HG02759 (cell line): ENCODE measurements around the gene CNR2.
A peak's percentile ranks its signal among the peaks of the same experiment; 100 is the strongest.
"Not testable (repeated sequence)": the region's sequence is repeated elsewhere in the genome, so short reads cannot be mapped to it uniquely, and the experiment has no call there.

Experiments
- ATAC-seq: cut with Tn5 transposase; IDR thresholded peaks from one replicate; pipeline ENCODE4 v1.9.1; 2021; ENCODE audit warnings: mild to moderate bottlenecking, moderate library complexity; ENCODE audit not compliant: unreplicated experiment

The CNR2 gene

DNA sequence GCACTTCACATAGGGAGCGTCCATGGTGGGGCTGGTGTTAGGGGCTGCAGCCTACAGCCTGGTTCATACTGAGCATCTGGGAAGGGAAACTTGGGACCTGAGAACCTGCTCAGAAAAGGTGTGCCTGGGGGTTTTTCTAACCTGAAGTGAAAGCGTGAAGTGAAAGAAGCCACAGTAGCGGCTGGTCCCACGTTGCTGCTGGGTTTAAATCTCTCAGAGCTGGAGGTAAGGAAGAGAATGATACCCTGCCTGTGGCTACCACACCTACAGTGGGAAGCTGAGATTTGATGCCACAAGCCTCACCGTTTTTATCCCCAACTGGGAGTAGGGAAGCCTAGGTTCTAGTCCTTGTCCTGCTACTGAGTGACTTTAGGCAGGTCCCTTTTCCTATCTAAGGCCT is 24.1 kb downstream of the CNR2 start:
- ATAC-seq: no peak

DNA sequence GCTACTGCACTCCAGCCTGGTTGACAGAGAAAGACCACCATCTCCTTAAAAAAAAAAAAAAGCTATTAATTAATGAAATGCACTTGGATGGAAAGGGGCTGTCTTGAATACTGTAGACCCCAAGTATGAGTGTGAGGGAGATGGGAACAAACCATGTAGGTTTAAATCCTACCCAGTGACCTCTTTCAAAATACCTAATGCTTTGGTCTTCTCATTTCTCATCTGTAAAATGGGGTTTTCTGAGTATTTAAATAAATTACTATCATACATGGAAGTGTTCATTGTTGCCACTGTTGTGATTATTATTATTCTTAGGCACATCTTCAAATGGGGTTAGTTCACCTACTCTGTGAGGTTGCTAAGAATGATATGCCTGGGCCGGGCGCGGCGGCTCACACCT is 27.9 kb downstream of the CNR2 start:
- ATAC-seq: no peak

GRCh38 chr1:23882746-23883145 is 30.4 kb downstream of the CNR2 start:
- no peak for ATAC-seq

GRCh38 chr1:23879809-23880208 is 33.4 kb downstream of the CNR2 start:
- ATAC-seq: no peak

DNA sequence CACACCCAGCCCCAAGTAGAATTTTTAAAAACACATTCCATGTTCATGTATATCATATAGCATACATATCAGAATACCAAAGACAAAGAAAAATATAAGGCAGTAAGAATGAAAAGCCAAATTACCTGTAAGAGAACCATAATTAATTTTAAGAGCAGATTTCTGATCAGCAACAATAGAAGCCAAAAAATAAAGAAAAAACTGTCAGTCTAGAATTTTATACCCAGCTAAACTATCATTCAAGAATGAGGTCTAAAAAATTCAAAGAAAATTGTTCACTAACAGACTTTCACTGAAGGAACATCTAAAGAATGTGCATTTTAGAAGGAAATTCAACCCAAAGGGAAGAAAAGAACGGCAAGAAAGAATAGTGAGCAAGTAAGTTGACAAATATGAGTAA is 34.5 kb downstream of the CNR2 start:
- ATAC-seq: no peak

DNA sequence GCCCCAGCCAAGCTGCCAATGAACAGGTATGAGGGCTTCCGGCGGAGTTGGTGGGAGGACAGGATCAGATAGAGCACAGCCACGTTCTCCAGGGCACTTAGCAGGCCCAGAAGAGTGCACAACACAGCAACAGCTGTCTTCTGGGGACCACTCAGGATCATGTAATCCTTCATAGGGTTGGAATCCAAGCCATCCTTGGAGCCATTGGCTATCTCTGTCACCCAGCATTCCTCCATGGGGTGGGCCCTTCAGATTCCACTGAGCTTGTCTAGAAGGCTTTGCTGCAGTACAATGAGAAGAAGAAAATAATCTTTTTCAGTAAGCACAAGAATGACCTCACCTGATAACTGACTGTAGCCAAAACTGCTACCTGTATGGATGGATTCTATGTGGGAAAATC is 37.8 kb downstream of the CNR2 start:
- ATAC-seq: no peak

GRCh38 chr1:23872421-23872820 is 40.7 kb downstream of the CNR2 start:
- no peak for ATAC-seq

DNA sequence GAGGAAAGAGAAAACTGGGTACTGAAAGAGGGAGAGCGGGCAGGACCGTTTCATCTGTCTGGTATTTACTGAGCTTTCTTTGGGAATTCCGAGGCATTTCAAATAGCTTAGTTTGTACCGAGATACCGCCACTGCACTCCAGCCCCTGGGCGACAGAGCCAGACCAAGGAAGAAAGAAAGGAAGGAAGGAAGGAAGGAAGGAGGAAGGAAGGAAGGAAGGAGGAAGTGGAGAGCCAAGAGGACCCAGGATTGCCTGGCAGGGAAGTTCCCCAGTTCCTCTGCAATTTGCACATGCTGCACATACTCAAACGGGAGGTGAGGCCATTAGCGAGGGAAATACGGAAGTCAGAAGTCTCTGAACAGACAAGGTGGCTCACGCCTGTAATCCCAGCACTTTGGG is 44.1 kb downstream of the CNR2 start:
- ATAC-seq: no peak

DNA sequence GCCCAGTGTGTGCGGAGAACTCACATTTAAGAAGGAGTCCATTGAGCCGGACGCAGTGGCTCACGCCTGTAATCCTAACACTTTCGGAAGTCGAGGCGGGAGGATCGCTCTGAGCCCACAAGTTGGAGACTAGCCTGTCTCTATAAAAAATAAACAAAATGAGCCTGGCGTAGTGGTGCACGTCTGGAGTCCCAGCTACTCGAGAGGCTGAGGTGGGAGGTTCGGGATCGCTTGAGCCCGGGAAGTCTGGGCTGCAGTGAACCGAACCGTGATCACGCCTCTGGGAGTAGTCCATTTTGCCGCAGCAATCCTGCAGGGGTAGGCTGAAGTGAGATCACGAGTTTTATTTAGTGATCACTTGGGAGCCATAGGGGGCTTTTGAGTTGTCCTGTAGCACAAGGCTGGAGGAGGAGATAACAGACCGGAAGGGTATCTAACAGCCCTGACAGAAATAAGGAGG is 44.6 kb downstream of the CNR2 start:
- peak; percentile 5 for ATAC-seq

DNA sequence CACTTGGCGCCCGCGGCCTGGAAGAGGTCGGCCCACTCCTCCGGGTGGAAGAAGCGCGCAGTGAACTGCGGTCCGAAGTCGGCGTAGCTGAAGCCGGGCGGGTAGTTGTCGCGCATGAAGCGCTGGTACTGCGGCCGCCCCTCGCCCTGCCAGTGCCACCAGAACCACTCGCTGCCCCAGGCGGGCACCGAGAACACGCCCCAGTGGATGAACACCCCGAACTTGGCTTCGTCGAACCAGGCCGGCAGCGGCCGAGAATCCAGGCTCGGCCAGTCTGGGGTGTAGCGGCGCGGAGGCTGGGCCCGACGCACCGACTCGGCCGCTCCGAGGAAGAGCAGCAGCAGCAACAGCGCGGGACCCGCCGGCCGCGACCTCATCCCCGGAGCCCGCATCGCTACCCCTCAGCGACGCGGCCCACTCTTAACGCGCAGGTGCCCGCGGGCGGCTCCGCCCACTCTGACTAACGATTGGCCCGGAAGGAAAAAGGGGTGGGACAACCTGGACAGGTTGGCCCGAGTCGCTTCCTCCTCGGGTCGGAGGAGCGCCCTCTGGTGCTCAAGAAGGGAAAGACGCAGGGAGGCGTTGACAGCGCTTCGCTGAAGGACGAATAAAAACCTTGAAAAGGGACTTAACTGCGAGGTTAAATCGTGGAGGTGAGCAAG is 45.1 kb downstream of the CNR2 start, which contains the start of gene FUCA1:
TSS of gene FUCA1 (minus strand) at position 396 of the 662 bp plus-strand sequence. CDS start at position 392, 4 bp downstream.
- ATAC-seq: peak; percentile 89

DNA sequence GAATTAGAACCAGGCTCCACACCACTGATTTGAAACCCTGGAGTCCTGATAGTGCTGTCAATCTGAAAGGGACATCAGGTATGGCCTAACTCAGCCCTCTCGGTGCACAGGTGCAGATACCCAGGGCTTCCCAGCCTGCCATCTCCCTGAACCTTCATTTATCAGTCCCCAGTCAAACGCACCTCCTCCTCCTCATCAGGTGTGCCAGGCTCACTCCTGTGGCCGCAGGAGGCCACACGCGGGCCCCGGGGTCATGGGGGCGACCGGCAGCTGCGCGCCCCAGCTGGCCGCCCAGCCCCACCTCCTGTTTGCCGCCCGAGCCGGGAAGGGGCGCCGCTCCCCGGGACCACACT is 45.6 kb downstream of the CNR2 start:
- ATAC-seq: no peak

- ATAC-seq: no peak
Measured at GRCh38 chr1:23865543-23865930, 47.6 kb downstream of the CNR2 start.

GRCh38 chr1:23864801-23865542 is 48.2 kb downstream of the CNR2 start:
- no peak for ATAC-seq

- ATAC-seq: no peak
Measured at GRCh38 chr1:23862640-23863039, 50.5 kb downstream of the CNR2 start.

DNA sequence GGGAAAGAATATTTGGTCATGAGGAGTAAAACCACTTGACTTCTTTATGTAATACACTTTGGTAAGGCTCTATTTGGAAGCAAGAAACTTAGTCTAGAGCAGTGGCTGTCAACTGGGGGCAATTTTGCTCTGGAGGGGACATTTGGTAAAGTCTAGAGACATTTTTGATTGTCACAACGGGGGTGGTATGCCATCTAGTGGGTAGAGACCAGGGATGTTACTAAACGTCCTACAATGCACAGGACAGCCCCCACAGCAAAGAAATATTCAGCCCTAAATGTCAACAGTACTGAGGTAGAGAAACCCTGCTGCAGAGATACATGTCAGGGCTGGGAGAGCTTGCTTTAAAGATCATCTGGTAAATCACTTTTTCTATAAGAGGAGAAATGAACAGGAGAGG is 58.6 kb downstream of the CNR2 start:
- no peak for ATAC-seq

DNA sequence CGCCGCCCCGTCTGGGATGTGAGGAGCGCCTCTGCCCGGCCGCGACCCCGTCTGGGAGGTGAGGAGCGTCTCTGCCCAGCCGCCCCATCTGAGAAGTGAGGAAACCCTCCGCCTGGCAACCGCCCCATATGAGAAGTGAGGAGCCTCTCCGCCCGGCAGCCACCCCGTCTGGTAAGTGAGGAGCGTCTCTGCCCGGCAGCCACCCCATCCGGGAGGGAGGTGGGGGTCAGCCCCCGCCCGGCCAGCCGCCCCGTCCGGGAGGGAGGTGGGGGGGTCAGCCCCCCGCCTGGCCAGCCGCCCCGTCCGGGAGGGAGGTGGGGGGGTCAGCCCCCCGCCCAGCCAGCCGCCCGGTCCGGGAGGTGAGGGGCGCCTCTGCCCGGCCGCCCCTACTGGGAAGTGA is 60.0 kb downstream of the CNR2 start:
- not testable (repeated sequence) for ATAC-seq

DNA sequence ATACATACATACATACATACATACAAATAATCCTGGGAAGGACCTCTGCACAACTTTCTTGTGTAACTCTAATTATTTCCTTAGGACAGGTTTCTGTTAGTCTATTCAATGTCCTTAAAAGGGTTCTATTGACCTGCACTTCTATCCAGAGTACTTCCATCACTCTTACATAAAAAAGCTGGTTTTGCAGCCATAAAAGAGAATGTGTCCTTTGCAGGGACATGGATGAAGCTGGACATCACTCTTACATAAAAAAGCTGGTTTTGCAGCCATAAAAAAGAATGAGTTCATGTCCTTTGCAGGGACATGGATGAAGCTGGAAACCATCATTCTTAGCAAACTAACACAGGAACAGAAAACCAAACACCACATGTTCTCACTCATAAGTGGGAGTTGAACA is 61.8 kb downstream of the CNR2 start:
- not testable (repeated sequence) for ATAC-seq

DNA sequence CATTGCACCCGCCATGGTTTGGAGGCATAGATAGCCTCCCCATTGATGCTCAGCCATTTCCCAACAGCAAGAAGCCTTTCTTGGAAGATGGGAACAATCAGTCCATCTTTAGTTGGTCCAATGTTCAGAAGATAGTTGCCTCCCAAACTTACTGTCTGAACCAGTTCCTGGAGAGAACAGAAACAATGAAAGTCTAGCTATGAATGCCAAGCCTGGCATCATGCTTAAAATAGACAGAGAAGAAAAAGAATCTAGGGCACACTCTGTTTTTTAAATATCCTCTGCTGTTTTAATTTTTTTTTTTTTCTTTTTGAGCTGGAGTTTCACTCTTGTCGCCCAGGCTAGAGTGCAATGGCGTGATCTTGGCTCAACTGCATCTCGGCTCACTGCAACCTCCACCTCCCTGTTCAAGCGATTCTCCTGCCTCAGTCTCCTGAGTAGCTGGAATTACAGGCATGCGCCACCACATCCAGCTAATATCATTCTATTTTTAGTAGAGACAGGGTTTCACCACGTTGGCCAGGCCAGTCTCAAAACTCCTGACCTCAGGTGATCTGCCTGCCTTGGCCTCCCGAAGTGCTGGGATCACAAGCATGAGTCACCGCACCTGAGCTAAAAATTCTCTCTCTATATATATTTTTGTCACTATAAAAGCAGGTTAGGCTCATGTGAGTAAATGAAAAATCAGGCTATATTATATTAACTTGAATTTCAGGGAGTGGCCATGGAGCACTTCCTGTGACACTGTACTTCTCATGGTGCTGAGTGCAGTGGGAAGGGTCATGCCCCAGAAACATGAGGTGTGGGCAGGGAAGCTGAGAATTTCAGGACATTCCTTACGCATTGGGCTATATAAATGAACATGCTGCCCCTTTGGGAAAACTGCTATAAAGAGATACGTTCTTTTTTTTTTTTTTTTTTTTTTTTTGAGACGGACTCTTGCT is 64.2 kb downstream of the CNR2 start:
- ATAC-seq: no peak

DNA sequence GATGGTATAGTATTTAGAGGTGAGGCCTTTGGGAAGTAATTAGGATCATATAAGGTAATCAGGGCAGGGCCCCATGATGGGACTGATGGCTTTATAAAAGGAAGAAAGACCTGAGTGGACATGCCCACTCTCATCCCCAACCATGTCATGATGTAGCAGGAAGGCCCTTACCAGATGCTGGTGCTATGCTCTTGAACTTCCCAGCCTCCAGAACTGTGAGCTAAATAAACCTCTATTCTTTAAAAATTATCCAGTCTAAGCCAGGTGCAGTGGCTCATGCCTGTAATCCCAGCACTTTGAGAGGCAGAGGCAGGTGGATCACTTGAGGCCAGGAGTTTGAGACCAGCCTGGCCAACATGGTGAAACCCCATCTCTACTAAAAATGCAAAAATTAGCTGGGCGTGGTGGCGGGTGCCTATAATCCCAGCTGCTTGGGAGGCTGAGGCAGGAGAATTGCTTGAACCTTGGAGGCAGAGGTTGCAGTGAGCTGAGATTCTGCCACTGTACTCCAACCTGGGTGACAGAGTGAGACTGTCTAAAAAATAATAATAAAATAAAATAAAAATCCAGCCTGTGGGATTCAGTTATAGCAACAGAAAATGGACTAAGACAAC is 65.6 kb downstream of the CNR2 start:
- ATAC-seq: not testable (repeated sequence)

DNA sequence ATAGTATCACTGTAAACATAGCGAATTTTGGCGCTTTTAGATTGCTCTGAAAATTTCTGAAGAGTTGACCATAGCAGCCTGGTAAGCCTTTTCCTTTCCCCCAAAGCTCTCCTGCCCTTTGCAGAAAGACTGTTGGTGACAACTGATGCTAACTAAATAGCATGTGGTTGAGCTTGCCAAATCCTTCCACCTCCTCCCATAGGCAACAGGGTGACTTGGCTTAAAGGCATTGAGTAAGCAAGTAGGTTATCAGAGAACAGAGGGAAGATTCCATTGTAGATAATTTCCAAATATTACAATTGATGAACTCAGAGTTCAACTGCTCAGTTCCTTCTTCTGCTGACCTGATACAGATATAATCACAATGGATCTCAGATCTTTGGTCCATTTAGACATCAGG is 68.0 kb downstream of the CNR2 start:
- ATAC-seq: no peak

DNA sequence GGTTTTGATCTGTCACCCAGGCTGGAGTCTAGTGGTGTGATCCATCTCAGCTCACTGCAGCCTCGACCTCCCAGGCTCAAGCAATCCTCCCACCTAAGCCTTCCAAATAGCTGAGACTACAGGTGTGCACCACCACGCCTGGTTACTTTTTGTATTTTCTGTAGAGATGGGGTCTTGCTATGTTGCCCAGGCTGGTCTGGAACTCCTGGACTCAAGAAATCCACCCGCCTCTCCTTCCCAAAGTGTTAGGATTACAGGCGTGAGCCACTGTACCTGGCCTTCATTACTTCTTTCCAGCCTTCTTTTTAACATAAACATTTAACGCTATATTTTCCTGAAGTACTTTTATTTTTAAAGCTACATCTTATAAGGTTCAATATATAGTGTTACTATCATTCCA is 69.5 kb downstream of the CNR2 start:
- ATAC-seq: no peak
